Fibroblast of skin of left biceps (primary cell): ENCODE data around the gene SUGCT.

ENCODE experiments used
- DNase-seq, 2 experiments: peaks; one replicate each; pipeline ENCODE4 v3.0.0-alpha.2; 2013; ENCODE audit warnings: low read depth in 2 of 2

The SUGCT gene

DNA sequence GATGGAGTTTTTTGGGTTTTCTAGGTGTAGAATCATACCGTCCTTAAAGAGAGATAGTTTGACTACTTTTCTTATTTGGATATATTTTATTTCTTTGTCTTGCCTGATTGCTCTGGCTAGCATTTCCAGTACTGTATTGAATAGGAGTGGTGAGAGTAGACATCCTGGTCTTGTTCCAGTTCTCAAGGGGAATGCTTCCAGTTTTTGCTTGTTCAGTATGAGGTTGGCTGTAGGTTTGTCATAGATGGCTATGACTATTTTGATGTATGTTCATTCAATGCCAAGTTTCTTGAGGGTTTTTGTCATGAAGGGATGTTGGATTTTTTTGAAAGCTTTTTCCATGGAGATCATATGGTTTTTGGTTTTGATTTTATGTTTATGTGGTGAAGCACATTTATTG lies 676.9 kb downstream of the SUGCT start:
- DNase-seq = no peak

DNA sequence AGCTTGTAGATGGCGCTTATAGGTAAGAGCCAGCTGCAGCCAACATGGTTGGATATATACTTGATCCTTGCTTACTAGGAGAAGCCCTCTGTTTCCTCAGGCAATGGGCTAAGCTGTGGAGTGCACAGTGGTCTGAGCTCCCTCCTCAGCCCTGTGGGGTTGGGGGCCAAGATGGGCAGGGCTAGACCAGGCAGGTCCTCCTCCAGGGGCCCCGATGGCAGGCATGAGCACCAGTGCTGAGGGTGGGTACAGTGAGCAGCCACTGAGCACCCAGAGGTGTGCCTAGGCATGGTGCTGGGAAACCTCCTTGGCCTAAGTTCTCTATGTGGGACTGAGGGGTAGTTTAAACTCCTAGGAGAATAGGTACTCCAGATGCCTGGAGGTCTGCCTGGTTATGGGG lies 680.2 kb downstream of the SUGCT start:
- DNase-seq = no peak

DNA sequence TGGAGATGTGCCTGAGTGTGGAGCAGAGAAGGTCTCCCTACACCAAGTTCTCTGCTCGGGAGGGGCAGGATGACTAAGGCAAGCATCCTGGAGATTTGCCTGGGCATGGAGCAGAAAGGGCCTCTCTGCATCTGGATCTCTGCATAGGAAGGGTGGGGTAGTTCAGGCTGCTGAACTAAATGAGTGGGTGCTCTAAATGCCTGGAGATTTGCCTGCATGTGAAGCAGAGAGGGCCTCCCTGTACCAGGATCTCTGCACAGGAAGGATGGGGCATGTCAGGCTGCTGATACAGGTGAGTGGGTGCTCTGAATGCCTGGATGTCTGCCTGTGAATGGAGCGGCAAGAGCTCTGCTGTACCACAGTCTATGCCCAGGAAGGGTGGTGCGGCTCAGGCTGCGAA lies 680.7 kb downstream of the SUGCT start:
- DNase-seq = peak in 1 of 2 experiments; percentile 54

DNA sequence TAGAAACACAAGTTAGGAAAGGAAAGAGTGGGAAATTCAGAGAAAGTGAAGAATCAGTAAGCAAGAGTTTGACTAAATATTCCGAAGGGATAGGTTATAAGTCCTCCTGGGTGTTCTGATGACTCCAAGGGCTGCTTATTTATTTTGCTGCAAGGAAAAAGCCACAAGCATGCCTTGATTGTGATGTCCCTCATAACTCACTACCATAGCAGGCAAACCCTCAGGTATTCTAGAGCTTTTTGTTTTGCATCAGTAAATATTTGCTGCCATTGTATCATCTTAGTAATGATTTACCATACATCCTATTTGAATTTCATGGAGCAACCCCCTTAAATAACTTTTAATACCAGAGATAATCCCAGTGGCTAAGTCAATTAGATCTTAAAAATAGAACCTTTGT lies 688.1 kb downstream of the SUGCT start:
- DNase-seq = no peak

DNA sequence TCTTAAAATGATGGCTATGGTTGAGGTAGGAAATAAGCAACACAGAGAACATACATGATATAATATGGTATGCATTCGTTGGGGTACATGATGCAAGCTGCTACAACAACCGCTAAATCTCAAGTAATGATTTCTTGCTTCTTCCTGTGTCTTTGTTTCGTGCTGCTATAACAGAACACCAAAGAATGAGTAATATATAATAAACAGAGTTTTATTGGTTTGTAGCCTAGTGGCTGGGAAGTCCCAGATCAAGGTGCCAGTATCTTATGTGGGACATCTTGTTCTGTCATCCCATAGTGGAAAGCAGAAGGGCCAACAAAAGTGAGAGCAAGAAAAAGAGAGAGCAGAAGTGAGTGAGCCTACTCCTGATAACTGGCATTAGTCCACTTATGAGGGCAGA lies 689.7 kb downstream of the SUGCT start:
- DNase-seq = no peak

DNA sequence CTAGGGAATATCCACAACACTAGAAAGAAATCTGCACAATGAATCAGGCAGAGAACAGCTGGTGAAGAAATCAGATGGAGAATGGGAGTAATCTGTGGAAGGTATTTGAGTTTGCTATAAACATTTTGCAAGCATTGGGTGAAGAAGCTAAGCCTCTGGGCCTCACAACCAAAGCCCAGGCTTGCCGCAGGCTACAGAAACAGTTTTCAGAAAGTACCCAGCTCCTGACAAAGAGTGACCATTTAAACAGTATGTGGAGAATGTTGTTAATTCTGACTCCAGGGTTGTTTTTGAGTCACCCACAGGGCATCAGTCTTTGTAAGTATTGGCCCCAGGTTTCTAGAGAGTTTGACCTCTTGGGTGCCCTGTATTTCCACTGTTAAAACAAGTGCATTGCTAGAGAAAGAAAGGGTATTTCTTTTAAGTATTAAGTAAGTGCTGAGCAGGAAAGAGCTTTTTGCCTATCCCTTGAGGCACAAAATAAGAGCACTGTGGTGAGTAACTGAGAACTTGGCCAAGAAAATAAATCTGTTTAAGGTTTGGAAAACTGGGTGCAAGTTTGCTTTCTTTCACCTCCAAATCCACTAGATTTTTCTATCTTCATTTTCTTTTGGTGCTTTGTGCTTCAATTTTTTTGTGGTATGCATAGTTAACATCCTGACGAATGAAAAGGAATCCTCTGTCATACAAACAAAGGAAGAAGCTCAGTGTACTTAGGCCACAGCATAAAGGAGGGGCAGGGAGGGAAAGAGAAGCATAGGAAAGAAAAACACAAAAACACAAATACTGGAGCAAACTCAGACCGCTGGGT lies 691.8 kb downstream of the SUGCT start:
- DNase-seq = no peak

DNA sequence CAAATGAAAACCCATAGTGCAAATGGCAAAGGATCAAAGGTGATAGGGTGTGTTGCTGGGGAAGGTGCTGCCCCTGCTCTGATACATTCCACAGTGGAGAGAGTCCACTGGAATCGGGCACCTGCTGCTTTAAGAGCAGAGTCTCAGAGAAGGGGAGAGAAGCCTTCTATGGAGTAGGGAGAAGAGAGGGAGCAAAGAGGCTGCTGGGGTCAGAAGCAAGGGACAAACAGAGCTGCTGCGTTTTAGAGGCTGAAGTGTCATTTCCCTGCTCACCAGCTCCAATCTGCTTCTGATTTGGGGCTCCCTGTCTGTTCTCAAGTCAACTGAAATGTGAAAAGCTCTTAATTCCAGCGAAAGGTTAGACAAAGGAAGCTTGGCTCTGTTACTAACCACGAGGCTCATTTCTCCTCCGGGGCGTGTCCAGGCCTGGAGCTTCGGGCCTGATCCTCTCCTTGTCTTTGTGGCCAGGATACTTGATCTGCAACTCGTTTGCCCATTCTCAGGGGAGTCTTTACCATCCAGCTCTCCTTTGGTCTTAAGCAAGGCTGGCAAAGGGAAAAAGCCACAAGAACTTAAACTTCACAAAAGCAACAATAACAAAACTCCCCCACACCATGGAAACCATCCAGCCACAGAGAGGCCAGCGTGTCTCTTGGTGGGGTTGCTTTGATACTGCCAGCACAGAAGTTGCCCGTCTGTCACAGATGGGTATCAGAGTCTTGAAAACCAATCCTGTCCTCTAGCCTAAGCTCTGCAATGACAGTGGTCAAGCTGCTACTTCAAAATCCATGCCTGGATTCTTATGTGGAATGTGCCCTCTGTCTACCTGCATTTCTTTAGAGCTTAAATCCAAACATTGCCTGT lies 692.6 kb downstream of the SUGCT start:
- no peak for DNase-seq

DNA sequence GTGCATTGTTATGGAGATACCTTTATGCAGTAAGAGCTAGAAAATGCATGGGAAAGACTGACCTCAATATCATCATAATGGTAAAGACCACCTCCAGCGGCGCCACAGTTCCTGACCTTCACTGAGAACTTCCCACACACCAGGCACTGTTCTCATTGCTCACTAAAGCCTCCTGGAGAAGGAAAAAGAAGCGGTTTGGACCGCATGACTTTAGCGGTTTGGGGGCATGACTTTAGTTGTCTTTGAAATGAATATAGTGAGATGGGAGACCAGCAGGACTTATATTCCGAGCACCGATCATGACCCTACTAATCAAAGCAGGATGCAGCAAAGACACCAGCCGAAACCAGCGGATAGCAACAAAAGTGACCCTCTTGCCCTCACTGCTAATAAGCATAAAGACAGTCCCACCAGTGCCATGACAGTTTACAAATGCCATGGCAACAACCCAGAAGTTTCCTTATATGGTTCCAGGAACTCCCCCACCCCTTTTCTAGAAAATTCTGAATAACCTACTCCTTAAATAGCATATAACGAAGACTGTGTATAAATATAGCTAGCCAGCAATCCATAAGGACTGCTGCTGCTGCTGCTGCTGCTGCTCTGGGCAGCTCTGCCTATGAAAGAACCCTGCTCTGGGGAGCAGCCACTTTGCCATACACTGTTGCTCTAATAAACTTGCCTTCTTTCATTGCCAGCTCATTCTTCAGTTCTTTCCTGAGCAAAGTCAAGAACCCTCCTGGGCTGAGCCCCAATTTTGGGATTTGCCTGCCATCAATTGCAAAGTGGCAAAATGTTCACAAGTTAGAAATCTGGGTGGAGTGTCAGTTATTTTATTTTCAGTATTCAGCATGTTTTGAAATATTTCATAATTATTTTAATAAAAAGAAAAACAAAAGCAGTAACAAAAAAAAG lies 694.1 kb downstream of the SUGCT start:
- DNase-seq = no peak

DNA sequence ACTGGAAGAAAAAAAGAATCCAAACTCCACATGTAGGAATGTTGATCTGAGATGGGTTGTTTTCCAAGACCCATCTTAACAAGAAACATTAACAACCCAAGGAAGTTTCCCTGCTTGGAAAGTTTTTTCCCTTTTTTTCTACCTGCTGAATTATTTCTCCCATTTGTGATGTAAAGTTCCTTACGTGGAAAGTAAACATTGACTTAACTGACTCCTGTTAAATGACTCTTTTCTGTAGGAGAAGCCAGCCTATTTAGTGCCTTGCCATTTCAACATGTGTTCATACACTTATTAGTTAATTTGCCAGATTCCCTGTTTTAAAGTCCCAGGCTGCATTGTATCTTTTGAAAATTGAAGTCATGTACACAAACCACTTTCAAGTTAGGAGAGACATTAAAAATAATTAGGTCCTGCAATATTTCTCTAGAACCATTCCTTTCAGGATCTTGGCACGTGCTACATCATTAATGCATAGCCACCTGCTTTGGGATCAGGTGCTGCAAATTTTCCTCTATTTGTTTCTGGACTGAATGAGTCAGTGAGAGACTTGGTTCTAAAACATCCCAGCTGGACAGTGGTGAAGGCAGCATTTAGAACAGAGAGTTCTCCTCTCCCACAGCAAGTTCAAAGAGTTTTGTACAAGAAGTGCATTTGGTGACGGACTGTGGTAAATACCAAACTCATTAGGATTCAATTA lies 698.5 kb downstream of the SUGCT start:
- no peak for DNase-seq

DNA sequence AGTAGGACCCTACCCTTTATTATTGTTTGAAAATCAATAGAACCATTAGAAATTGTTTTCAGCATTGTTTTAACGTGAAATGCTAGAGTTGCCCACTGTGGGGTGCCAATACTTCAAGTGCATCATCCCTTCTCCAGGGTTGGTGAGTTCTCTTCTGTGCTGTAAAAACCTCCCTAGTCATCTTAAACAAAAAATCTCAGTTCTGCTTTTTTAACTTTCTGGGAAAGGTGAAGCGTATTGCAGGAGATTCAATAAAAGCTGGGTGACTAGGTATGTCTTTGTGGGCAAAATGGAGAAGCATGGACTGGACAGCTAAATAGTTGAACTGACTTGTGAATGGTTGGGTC lies 699.1 kb downstream of the SUGCT start:
- no peak for DNase-seq

DNA sequence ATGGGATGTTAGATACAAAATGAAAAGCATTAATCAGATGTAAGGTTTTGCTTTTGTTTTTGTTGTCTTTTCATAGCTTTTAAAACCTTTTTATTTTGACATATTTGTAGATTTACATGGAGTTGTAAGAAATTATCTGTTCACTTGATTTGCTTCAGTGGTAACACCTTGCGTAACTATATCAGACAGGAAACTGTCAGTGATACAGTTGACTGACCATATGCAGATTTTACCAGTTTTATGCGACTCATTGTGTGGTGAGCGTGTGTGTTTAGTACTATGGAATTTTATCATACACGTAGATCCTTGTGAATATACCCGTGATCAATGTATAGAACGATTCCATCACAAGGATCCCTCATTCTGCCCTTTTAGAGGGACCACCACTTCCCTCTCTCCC lies 701.4 kb downstream of the SUGCT start:
- DNase-seq = no peak

DNA sequence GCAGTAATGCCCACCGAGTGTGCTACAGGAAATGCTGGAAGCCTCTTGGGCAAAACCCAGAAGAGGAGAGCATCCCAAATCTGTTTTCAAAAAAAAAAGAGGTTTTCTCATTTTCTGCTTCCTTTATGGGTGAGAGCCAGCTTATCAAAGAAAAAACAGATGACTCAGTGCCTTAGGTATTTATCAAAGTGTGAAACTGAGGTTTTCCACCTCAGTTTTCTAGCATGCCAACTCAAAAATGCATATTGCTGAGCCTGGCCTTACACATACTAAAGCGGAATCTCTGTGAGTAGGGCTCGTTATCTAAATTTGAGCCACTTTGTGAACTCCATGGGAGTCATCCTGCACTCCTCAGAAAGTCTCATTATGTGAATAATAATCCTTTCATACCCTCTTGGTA lies 705.1 kb downstream of the SUGCT start:
- no peak for DNase-seq

DNA sequence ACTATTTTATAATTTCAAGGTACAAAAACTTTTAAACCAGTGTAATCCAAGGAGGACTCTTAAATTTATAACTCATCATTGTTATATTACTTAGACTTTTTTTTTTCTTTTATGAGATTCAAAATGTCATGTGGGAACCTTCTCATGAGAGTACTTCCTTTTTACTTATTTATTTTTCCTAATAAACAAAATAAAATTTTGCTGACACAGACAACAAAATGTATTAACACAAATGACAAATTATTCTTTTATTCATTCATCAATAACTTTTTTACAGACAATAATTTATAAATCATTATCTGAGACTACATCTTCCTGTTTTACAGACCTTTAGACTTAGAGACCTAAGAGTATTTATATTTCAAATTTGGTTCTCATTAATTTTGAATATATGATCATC lies 706.2 kb downstream of the SUGCT start:
- DNase-seq = no peak

DNA sequence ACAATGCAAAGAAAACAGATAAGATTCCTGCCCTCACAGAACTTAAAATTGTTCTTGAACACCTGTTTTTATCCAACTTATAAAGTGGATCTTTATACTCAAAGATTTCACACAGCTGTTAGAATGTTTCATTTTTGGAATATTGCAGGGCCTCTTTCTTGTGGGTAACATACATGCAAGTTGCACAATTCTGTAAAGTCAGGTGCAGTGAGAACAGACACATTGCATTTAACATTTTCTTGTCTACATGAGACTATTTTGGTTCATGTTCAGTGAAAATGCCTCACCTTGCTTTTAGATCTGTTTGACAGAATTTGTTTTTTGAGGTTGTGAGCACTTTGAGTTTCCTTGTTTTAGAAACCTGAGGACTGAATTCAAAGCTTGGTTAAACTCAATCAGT lies 707.8 kb downstream of the SUGCT start:
- no peak for DNase-seq

DNA sequence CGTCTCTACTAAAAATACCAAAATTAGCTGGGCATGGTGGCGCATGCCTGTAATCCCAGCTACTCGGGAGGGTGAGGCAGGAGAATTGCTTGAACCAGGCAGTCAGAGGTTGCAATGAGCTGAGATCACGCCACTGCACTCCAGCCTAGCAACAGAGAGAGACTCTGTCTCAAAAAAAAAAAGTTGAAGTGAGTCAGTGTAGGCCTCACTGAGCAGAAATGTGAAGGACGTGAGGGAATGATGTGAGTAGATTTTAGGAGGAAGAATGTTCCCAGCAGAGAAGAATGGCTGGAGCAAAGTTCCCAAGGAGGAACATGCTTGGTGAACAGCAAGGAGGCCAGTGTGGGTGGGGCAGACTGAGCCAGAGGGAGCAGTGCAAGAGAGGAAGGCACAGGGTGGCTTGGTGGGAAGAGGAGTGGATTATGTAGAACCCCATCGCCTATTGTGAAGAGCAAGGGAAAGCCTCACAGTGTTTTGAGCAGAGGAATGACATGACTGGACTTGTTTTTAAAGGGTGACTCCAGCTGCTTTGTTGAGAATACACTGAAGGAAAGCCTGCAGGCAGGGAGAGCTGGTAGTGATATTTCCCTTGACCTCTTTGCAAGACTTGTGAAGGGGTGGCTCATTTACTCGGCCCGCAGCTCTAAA lies 708.7 kb downstream of the SUGCT start:
- DNase-seq = no peak

DNA sequence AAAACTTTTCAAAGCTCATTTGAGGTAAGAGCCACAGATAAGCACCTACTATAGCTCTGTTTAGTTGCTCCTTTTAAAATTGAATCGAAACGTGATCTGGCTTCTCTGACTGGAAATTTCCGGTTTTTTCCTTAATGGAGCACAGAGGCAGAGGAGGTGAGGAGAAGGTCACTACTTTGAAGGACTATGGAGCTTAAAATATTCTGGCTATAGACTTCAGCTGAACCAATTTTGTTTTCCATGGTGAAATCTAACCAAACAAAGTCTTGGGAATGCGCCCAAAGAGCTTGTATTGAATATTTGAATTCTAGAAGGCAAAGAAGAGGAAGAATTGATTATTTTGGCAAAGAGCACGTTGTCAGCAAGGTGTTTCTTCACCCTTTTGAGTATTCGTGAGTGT lies 711.1 kb downstream of the SUGCT start:
- no peak for DNase-seq

DNA sequence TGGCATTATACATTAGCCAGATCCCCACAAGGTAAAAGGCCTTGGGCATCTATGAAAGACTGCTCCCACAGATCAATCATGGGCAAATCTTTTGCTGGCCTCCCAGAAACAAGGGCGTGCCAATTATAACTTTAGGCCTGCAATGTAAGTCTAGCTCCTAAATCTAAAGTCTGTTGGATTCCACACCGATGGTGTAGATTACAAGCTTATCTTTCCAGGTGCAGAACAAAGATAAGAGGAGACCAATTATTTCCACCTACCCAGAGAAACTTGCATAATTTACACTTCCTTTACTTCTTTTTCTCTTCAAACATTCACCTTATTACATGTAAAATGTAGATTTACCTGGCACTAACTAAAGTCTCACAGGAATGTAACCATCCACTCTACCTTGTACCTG lies 713.1 kb downstream of the SUGCT start:
- no peak for DNase-seq

DNA sequence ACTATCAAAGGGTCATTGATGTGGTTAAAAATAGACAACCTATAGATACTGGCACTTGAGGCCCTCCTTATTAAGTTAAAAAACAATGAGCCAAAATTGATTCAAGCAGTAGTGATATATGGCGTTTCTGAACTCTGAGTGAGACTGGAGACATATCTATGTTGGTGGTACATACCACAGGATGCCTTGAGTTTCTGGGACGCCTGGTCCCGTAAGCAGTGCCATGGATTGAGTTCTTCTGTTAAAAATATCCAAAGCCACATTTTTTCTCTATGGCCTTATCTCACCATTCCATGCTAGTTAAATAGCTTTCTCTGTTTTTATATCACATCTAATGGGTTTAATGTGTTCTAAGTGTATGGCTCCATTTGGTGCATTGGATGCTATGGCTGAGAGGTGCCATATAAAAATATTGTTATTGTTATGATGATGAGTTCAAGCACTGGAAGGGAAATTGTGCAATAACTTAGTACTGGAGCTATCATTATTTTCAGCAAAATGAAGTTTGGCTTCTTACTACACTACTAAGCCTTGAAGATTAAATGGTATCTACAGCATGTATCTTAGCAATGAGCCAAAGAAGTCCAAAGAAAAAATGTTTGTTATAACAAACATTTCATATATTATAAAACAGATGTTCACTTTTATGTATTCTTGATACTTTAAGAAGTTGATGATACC lies 713.9 kb downstream of the SUGCT start:
- DNase-seq = no peak

DNA sequence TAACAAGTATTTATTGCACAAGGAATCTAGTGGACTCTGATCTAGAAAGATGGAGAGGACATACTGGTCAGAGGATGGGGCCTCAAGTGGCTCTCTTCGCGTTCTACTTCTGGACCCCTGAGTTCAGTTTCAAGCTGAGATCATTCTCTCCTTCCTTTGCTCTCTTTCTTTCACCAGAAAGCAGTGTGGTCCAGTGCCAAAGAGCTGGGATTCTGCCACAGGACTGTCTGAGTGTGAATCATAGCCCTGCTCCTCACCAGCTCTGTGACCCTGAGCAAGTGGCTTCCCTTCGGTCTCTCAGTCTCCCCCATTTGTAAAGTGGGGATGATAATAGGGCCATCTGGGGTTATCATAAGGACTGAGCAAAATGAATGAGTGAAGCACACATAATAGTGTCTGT lies 715.2 kb downstream of the SUGCT start:
- no peak for DNase-seq

DNA sequence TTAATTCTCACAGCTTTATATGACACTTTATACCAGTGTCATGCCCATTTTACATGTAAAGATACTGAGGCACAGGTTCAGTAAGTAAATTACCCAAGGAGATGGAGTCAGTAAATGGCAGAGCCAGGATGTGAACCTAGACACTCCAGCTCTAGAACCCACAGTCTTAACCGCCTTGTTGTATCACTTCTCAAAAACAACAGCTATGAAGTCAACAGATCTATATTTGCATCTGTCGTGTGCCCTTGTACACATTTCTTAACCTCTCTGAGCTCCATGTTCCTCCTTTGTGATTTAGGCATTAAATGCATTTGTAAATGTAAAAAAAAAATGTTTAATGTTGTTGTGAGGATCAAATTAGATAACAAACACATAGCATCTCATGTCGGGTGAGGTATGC lies 716.2 kb downstream of the SUGCT start:
- DNase-seq = no peak

DNA sequence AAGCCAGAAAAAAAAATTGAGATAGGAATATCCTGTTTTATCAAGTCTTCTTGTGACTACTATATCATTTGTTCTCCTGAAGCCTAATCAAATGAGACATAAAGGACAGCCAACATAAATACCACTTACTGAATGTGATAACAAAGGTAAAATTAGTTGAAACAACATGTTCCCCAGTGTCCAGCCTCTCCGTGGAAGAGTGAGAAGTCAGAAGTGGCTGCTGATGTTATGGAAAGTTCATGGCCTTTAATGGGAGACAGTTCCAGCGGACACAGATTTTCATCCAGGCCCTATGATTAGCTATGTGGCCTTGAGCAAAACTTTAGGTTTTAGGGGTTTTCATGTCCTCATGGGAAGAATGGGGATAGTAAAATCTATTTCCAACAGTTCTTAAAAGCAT lies 724.3 kb downstream of the SUGCT start:
- DNase-seq = no peak
